BJ (cell line): ENCODE data around the gene HMGCR. TPM values are rescaled to one million over a fixed set of nuclear protein-coding genes. Genes with fewer than 3 reads are reported as not detected.

ENCODE experiments used
- CTCF ChIA-PET: fragments of 350-600 bp; formaldehyde crosslinking; extraction: SDS; loops from one replicate; lab custom pipeline; 2021; ENCODE audit warnings: antibody characterized with exemption, inconsistent platforms; lab: Yijun Ruan, JAX
- POLR2A ChIA-PET: fragments of 300-600 bp; sonication (Branson Sonifier 250); formaldehyde crosslinking; extraction: SDS; loops from one replicate; lab custom pipeline; 2021; ENCODE audit warnings: antibody characterized with exemption; lab: Charles Lee
- DNase-seq: peaks from one replicate; pipeline ENCODE4 v3.0.0-alpha.2; 2011; ENCODE audit warnings: low read depth
- H3K27me3 ChIP-seq: 2 replicates; pipeline ENCODE4 v1.6.0; 2011; ENCODE audit warnings: low read length; ENCODE audit not compliant: control insufficient read depth, insufficient read depth
- H3K36me3 ChIP-seq: 2 replicates; pipeline ENCODE4 v1.5.1; 2011; ENCODE audit warnings: low read length; ENCODE audit not compliant: control insufficient read depth, insufficient read depth
- H3K4me3 ChIP-seq: 2 replicates; pipeline ENCODE4 v1.5.1; 2011; ENCODE audit warnings: low read depth, mild to moderate bottlenecking, control low read depth, low read length
- polyA plus RNA-seq: library from polyadenylated mRNA; depleted of rRNA; stranded (reverse); fragments of >200 nt; gene quantifications from 2 replicates; pipeline ENCODE4 v1.2.3, GENCODE V29; 2011
- TF ChIP-seq, protein P1 (sequence below): IDR thresholded peaks from 2 replicates; pipeline ENCODE4 v1.5.1; 2011; ENCODE audit warnings: low read depth, mild to moderate bottlenecking, control low read depth, inconsistent platforms, low read length, moderate library complexity; ENCODE audit not compliant: insufficient read depth

Gene HMGCR
- polyA plus RNA-seq, 1 experiment: 8.1 TPM

DNA sequence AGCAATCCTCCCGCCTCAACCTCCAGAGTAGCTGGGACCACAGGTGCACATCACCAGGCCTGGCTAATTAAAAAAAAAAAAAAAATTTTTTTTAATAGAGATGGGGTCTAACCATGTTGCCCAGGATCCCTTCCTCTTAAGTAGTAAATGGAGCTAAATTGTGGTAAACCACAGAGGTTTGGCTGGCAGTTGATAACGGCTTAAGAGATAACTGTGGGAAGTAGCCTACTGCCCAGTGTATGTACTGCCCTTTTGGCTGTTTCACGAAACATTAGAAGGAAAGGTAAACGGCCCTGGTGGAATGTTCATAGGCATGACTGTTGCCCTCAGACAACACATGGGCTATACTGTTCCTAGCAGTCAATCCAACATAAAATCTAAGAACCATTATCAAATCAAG is 44.4 kb downstream of the HMGCR start:
- Histone ChIP-seq H3K27me3 (no peaks in the 10 kb centered on the region), H3K4me3 (no peak overlapping the region), H3K36me3 (peaks cover 3% of the 10 kb centered on the region; the same call in 1 of the 2 replicates)
- CTCF ChIA-PET: no interaction called here
- POLR2A ChIA-PET: no interaction called here
- TF ChIP-seq, protein P1, sequence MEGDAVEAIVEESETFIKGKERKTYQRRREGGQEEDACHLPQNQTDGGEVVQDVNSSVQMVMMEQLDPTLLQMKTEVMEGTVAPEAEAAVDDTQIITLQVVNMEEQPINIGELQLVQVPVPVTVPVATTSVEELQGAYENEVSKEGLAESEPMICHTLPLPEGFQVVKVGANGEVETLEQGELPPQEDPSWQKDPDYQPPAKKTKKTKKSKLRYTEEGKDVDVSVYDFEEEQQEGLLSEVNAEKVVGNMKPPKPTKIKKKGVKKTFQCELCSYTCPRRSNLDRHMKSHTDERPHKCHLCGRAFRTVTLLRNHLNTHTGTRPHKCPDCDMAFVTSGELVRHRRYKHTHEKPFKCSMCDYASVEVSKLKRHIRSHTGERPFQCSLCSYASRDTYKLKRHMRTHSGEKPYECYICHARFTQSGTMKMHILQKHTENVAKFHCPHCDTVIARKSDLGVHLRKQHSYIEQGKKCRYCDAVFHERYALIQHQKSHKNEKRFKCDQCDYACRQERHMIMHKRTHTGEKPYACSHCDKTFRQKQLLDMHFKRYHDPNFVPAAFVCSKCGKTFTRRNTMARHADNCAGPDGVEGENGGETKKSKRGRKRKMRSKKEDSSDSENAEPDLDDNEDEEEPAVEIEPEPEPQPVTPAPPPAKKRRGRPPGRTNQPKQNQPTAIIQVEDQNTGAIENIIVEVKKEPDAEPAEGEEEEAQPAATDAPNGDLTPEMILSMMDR: no peak
- DNase-seq: no peak

DNA sequence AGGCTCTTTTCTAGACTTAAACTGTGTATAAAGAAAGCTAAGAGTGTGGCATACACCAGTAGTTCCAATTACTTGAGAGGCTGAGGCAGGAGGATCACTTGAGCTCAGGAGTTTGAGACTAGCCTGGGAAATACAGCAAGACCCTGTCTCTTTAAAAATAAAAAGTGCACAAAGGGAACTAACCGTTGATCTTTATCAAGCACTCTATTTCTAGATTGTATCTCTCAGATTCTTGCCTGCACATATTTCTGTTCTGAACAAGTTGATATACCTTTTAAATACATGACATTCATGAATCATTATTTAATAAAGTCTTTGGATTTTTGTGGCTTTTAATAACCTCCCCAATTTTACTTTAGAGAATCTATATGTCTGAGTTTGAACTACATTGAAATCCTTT is 47.2 kb downstream of the HMGCR start:
- ChIA-PET POLR2A (no interaction called here), CTCF (no interaction called here)
- peaks cover 4% of the 10 kb centered on the region for H3K36me3 ChIP-seq
- DNase-seq: no peak
- no peaks in the 10 kb centered on the region for H3K27me3 ChIP-seq
- TF ChIP-seq, protein P1: no peak
- H3K4me3 ChIP-seq: no peak overlapping the region

DNA sequence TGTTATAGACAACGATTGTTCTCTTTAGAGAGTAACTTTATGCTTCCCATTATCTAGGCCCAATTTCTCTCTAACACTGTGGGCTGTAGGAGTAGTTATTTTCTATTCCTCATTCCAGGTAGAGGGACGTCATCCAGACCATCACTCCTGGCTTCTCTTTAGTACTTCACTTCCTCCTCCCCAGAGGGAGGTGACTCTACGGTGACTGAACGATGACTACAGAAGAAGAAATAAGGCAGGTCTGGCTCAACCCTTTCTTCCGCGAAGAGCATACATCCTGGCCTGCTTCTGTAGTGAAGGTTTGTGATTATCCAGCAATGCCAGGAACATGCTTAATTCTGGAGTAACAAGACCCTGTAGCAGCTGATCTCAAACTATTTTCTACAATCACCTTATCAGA is 50.8 kb downstream of the HMGCR start:
- DNase-seq: no peak
- POLR2A ChIA-PET: no interaction called here
- TF ChIP-seq, protein P1: no peak
- Histone ChIP-seq H3K4me3 (no peak overlapping the region), H3K27me3 (no peaks in the 10 kb centered on the region), H3K36me3 (peaks cover 3% of the 10 kb centered on the region)
- CTCF ChIA-PET: no interaction called here

DNA sequence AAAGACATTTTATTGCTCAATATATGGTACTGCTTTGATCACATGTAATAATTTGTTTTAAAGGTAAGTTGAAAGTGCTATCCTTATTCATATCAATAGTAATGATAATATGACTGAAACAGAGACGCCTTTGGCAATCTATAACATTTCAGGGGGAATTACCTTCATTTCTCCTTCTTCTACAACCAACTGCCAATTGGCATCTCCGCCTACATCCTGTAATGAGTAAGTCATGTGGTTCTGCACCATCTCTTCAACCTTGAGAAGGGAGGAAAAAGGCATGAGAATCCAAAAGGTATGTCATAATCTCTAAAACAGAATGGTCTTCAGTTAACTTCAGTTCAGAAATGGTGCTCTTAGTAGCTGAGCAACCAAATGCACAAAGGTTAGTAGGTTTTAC is 52.4 kb downstream of the HMGCR start:
- Histone ChIP-seq H3K4me3 (no peak overlapping the region), H3K27me3 (no peaks in the 10 kb centered on the region), H3K36me3 (peaks cover 3% of the 10 kb centered on the region)
- DNase-seq: no peak
- ChIA-PET POLR2A (no interaction called here), CTCF (no interaction called here)
- TF ChIP-seq, protein P1: no peak

DNA sequence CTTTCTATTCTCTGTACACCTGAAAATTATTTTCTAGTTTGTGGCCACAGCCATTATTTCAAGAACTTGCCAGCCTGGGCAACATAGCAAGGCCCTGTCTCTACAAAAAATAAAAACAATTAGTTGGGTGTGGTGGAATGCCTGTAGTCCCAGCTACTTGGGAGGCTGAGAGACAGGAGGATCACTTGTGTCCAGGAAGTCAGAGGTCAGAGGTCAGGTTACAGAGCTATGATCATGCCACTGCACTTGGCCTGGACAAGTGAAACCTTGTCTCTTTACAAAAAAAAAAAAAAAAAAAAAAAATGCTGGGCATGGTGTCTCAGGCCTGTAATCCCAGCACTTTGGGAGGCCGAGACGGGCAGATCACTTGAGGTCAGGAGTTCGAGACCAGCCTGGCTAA is 58.3 kb downstream of the HMGCR start:
- TF ChIP-seq, protein P1: no peak
- ChIA-PET CTCF (no interaction called here), POLR2A (no interaction called here)
- H3K4me3 ChIP-seq: no peak overlapping the region
- H3K36me3 ChIP-seq: no peaks in the 10 kb centered on the region
- no peaks in the 10 kb centered on the region for H3K27me3 ChIP-seq
- DNase-seq: no peak
